Measurements from ENCODE around the gene ACTR1A. TPM values are rescaled to one million over a fixed set of nuclear protein-coding genes. Genes with fewer than 3 reads are reported as not detected.

Gene ACTR1A
- total RNA-seq, 1 experiment from 2014 or later: 147 TPM

GRCh38 chr10:102452672-102453340 lies 49.7 kb downstream of the ACTR1A start:
- DNase-seq (ENCODE audit: low read depth, low spot score) (peak; percentile 61), ATAC-seq (no peak)
- H3K27me3 ChIP-seq (ENCODE audit: control insufficient read depth, insufficient read depth, low read length): no peaks in the 10 kb centered on the region
- intact Hi-C loops (cut with micrococcal nuclease; ENCODE audit: unreplicated experiment) (no loop called here), in situ Hi-C loops (cut with HindIII; ENCODE audit: low pct_unique_long_range_greater_than_20kb, low sequenced_read_pairs) (no loop called here)
- H3K4me1 ChIP-seq (ENCODE audit: control insufficient read depth, insufficient read depth, low read length): peaks cover 14% of the 10 kb centered on the region; the same call in 1 of the 2 replicates
- no peaks in the 10 kb centered on the region for H3K9me3 ChIP-seq (ENCODE audit: control insufficient read depth, insufficient read depth, low read depth, low read length)
- ChIA-PET CTCF (interaction anchor here (1.0 kb wide), 1 partner anchor 20 kb away, joined by 3 read pairs; the partner anchor contains the start of gene CUEDC2), POLR2A (no interaction called here)
- H3K36me3 ChIP-seq (ENCODE audit: control insufficient read depth, insufficient read depth, low read length): peaks cover 11% of the 10 kb centered on the region; the same call in 1 of the 2 replicates
- H3K27ac ChIP-seq (ENCODE audit: low read length): no peak overlapping the region
- TF ChIP-seq CTCF (IDR thresholded peaks at IDR 0.05) (no peak), TCF7L2 (IDR thresholded peaks at IDR 0.05; ENCODE audit: low read depth, low read length) (no peak), SIN3A (IDR thresholded peaks at IDR 0.05; ENCODE audit: borderline replicate concordance, insufficient read depth, low read depth, low read length) (no peak), POLR2AphosphoS5 (IDR thresholded peaks at IDR 0.05; ENCODE audit: low read depth, low read length) (no peak), REST (IDR thresholded peaks at IDR 0.05; ENCODE audit: insufficient read depth in 1 of 2, low read depth in 2 of 2, low read length in 1 of 2) (no peak)
- BruUV-seq (replicated peaks): no TSS peak
- no peak overlapping the region for H3K4me3 ChIP-seq (ENCODE audit: low read depth in 2 of 2, low read length in 2 of 2)

- no peaks in the 10 kb centered on the region for H3K9me3 ChIP-seq (ENCODE audit: control insufficient read depth, insufficient read depth, low read depth, low read length)
- in situ Hi-C loops (cut with HindIII; ENCODE audit: low pct_unique_long_range_greater_than_20kb, low sequenced_read_pairs): no loop called here
- H3K4me3 ChIP-seq (ENCODE audit: low read depth in 2 of 2, low read length in 2 of 2): peak within 1 kb of the TSS; percentile 69 to 94
- H3K27me3 ChIP-seq (ENCODE audit: control insufficient read depth, insufficient read depth, low read length): no peaks in the 10 kb centered on the region
- ChIA-PET POLR2A (interaction anchor here (0.5 to 0.7 kb wide), 3 partner anchors 9 to 171 kb away, joined by 5 to 7 read pairs (median 6); no protein-coding TSS in a partner anchor), CTCF (interaction anchor here (0.5 kb wide), 1 partner anchor 19 kb away, joined by 3 read pairs; no protein-coding TSS in a partner anchor)
- peaks cover 14% of the 10 kb centered on the region; the same call in 1 of the 2 replicates for H3K4me1 ChIP-seq (ENCODE audit: control insufficient read depth, insufficient read depth, low read length)
- BruUV-seq (replicated peaks): no TSS peak
- intact Hi-C loops (cut with micrococcal nuclease; ENCODE audit: unreplicated experiment): no loop called here
- H3K27ac ChIP-seq (ENCODE audit: low read length): peak within 1 kb of the TSS; percentile 60
- ATAC-seq: no peak
- DNase-seq (ENCODE audit: low read depth, low spot score): no peak
- peaks cover 11% of the 10 kb centered on the region; the same call in 1 of the 2 replicates for H3K36me3 ChIP-seq (ENCODE audit: control insufficient read depth, insufficient read depth, low read length)
- TF ChIP-seq REST (IDR thresholded peaks at IDR 0.05; ENCODE audit: insufficient read depth in 1 of 2, low read depth in 2 of 2, low read length in 1 of 2) (no peak), CTCF (IDR thresholded peaks at IDR 0.05) (no peak), POLR2AphosphoS5 (IDR thresholded peaks at IDR 0.05; ENCODE audit: low read depth, low read length) (no peak), SIN3A (IDR thresholded peaks at IDR 0.05; ENCODE audit: borderline replicate concordance, insufficient read depth, low read depth, low read length) (no peak), TCF7L2 (IDR thresholded peaks at IDR 0.05; ENCODE audit: low read depth, low read length) (no peak)
Measured at GRCh38 chr10:102451105-102451969, 51.2 kb downstream of the ACTR1A start, which contains the start of gene C10orf95. Gene C10orf95, minus strand, starts transcription at chr10:102451543. Its CDS starts 450 bp downstream, at chr10:102451093.

Data from Panc1 (cell line).